GDM1 (cell line): Measurements from ENCODE around the gene ZMYM2.

Experiments
- DNase-seq: peaks from one replicate; lab custom pipeline; 2025; lab: John Stamatoyannopoulos, UW

ZMYM2 gene

GRCh38 chr13:20105161-20105689 is 146.7 kb downstream of the ZMYM2 start:
- no peak for DNase-seq

- DNase-seq = no peak
Observed at GRCh38 chr13:20106742-20107141, 148.2 kb downstream of the ZMYM2 start.

GRCh38 chr13:20109037-20109436 is 150.5 kb downstream of the ZMYM2 start:
- no peak for DNase-seq

GRCh38 chr13:20114066-20114610 is 155.6 kb downstream of the ZMYM2 start:
- DNase-seq = no peak

DNA sequence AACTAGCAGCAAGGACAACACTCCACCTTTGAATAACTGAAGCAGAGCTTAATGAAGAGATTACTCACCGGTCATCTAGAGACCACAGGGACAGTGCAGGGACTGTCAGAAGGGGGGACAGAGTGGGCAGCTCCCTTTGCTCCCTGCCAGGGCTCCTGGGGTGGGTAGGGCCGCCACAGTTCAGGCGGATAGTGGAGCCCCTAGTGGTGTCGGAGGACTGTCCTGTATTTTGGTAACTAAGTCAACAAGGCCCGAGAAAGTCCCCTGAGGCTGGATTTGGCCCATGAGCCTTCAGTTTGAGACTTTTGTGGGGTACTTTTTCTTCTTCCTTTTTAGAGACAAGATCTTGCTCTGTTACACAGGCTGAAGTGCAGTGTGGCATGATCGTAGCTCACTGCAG is 157.7 kb downstream of the ZMYM2 start:
- DNase-seq = no peak

GRCh38 chr13:20118268-20119140 is 160.0 kb downstream of the ZMYM2 start:
- DNase-seq = peak; percentile 85

- DNase-seq = no peak
Observed at GRCh38 chr13:20119960-20120359, 161.4 kb downstream of the ZMYM2 start.

- peak; percentile 23 for DNase-seq
Observed at GRCh38 chr13:20121159-20121525, 162.6 kb downstream of the ZMYM2 start.

DNA sequence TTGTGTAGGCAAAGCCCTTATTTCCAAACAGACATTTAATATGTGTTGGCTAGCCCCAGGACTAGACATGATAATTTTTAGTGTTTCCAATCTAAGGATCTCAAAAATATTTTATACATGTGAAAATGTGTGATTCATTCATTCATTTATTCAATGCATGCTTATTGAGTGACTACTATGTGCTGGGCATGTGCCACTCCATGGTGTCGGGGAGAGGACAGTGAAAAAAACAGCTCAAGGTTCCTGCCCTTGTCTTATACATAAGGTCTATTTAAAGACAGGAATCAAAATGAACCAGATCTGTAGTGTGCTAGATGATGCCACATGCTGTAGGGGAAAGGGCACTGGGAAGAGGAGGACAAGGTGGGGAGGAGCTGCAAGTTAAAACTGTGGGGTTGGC is 165.8 kb downstream of the ZMYM2 start:
- DNase-seq = no peak

GRCh38 chr13:20125129-20125782 is 166.7 kb downstream of the ZMYM2 start:
- DNase-seq = no peak

- DNase-seq = no peak
Observed at GRCh38 chr13:20125783-20126165, 167.2 kb downstream of the ZMYM2 start.

DNA sequence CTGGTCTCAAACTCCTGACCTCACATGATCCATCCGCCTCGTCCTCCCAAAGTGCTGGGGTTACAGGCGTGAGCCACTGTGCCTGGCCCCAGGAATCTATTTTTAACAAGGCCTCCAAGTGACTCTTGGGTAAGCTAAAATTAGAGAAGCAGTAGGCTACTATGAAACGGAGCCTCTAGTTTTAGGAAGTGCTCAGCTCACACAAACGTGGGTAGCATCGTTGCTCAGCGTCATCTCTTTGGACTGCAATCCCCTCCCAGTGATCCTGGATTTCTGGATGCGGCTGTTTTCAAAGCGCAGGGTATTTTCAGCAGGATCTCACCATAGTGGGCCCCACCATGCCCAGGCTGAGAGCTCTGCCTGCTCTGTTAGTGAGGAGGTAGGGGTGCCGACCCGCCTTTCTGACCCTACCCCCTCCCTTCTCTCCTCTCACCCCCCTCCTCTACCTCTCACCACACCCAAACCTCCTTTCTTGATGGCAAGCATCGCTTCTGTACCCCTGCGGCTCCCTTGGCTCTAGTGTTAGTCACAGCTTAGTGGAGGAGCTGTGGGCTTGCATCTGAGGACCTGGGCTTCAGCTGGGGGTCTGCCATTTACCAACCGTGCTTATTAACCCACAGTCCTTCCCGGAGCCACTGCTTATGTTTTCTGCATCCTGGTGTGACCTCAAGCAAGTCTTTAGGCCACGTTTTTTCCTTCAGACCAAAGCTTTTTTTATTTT is 168.2 kb downstream of the ZMYM2 start:
- peak; percentile 20 for DNase-seq

DNA sequence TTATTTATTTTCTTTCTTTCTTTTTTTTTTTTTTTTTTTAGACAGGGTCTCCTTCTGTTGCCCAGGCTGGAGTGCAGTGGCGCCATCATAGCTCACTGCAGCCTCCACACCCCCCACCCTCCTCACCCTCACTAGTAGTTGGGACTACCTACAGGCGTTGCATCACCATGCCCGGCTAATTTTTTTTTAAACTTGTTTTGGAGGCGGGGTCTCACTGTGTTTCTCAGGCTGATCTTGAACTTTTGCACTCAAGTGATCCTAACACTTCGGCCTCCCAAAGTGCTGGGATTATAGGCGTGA is 168.7 kb downstream of the ZMYM2 start:
- DNase-seq = no peak

DNA sequence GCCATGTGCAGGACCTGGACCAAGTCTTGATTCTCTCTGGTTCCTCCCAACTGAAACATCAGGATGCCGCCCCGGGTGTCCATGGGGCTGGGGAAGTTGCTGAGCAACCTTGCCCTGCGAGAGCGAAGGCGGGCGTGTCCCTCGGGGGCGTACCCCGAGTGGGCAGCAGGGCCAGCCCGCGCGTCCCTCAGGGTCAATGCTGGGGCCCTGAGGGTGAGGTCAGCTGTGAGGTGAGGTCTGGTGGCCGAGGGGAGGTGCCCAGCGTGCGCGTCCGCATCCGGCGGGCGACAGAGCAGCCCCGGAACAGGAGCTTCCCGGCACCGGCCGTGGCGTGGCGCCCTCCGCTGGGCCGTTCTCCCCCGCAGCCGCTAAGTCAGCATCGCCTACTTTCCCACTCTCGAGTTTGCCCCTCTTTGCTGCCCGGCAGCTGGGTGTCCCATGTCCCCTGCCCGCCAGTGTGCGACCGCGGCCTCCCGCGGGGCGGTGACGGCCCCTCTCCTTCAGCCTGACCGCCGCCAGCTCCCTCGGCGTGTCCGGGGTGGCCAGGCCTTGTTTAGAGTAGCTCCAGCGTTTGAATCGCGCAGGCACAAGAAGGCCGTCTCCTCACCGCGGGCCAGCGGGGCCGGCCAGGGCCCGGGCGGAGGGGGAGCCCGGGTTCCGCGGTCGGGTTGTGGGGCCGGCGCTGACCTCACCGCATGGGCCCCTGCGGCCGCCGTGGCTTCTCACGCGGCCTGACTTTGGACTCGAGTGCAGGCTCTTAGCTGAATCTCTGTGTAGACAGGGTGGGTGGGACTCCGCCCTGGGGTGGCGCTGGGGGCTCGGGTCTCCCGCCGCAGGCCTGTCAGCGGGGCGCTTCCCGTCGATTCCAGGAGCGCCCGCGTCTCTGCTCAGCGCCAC is 169.3 kb downstream of the ZMYM2 start:
- peak; percentile 59 for DNase-seq

GRCh38 chr13:20128459-20128931 is 170.0 kb downstream of the ZMYM2 start:
- DNase-seq = no peak

DNA sequence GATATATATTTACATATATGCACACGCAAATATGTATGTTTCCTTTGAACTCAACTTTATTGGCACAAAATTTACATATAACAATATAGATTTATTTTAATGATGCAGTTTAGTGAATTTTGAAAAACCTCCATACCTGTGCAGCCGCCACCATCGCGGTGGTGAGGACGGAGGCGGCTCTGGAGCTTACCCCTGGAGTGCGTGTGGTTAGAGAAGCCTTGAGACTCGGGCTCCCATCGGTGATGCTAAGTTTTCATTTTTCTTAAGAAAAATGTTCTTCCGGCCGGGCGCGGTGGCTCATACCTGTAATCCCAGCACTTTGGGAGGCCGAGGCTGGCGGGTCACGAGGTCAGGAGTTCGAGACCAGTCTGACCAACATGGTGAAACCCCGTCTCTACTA is 170.5 kb downstream of the ZMYM2 start:
- no peak for DNase-seq

DNA sequence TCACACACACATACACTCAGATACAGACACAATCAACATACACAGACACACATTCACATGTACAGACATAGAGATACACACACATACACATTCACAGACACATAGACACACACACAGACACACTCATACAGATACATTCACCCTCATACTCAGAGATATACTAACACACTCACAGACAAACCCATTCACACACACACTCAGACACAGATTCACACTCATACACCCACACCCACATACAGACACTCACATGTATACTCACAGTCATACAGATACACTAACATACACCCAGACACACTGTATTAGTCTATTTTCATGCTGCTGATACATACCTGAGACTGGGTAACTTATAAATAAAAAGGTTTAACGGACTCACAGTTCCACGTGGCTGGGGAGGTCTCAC is 171.5 kb downstream of the ZMYM2 start:
- DNase-seq = no peak

- no peak for DNase-seq
Observed at GRCh38 chr13:20130652-20131051, 172.1 kb downstream of the ZMYM2 start.

- no peak for DNase-seq
Observed at GRCh38 chr13:20131057-20131832, 172.7 kb downstream of the ZMYM2 start.

- DNase-seq = no peak
Observed at GRCh38 chr13:20132052-20132634, 173.6 kb downstream of the ZMYM2 start.
